Stimulated activated CD4-positive, alpha-beta T cell treated with anti-CD3 and anti-CD28 coated beads, TNF-alpha, amount 100 ng/mL, for 24 hours (primary cell): ENCODE results near the gene TCF19.
"Not testable (repeated sequence)": the region's sequence is repeated elsewhere in the genome, so short reads cannot be mapped to it uniquely, and the experiment has no call there.

Experiments used
- DNase-seq, 3 experiments: peaks; one replicate each; pipeline ENCODE4 v3.0.0-alpha.2; 2020; ENCODE audit warnings: low read depth in 3 of 3

Gene TCF19

DNA sequence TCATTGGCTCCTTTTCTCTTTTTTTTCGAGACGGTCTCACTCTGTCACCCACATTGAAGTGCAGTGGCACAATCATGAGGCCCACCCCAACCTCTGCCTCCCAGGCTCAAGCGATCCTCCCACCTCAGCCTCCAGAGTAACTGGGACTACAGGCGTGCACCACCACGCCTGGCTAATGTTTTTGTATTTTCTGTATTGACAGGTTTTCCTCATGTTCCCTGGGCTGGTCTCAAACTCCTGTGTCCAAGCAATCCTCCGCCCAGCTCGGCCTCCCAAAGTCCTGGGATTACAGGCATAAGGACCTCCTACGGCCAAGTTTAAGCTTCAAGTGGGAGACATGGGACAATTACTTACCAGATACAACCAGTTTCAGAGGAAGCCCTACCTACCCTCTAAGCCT lies 21.5 kb downstream of the TCF19 start:
- no peak for DNase-seq

DNA sequence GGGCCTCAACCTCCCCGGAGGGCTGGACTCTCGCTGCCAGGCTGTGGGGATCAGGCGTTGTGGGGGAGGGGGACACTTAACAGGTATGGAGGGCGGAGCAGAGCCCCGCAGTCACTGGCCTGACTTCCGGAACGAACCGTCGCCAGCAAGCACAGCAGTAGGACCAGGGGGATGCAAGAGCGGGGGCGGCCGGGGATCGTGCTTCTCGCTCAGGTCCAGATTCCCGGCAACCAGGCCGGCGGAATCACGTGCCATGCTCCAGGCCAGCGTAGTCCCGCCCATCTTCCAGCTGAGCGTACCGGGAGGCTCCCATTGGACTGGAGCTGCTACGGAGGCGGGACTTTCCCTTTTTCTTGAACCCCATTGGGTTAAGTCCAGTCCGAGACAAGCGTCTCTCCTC lies 22.1 kb downstream of the TCF19 start:
- peak; percentile 7 to 55 (median 53) for DNase-seq

GRCh38 chr6:31183287-31183686 lies 24.9 kb downstream of the TCF19 start:
- not testable (repeated sequence) for DNase-seq

DNA sequence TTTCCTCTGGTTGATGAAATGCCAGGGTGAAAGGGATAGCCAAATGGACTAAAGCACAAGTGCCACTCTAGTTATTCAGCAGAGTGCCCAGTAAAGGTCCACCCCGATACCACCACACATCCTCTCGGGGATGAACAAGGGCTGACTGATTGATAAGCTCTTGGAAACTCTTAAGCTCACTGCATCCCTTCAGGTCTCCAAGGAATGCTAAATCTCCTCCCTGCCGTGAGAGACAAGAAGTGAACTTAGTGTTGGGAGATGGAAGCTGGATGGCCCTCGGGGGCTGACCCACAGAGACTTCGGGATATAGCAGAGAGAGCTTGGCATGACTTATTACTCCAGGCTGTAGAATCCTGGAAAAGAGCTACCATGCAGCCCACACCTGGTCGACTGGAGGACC lies 25.5 kb downstream of the TCF19 start:
- not testable (repeated sequence) for DNase-seq

DNA sequence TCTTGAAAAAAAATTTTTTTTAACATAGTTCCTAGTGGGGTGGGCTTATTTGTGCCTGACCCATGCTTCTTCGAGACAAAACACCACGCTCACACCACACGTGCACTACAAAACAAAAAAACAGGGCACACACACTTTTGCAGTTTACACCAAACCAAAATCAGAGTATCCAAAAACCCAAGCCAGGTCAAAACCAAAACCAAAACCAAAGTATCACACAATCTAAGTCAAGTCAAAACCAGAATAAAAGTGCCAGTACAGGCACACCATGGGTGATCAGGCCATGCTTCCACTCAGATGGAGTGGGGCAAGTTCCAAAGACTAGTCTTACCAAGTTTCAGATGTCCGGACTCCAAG lies 27.3 kb downstream of the TCF19 start:
- not testable (repeated sequence) for DNase-seq

DNA sequence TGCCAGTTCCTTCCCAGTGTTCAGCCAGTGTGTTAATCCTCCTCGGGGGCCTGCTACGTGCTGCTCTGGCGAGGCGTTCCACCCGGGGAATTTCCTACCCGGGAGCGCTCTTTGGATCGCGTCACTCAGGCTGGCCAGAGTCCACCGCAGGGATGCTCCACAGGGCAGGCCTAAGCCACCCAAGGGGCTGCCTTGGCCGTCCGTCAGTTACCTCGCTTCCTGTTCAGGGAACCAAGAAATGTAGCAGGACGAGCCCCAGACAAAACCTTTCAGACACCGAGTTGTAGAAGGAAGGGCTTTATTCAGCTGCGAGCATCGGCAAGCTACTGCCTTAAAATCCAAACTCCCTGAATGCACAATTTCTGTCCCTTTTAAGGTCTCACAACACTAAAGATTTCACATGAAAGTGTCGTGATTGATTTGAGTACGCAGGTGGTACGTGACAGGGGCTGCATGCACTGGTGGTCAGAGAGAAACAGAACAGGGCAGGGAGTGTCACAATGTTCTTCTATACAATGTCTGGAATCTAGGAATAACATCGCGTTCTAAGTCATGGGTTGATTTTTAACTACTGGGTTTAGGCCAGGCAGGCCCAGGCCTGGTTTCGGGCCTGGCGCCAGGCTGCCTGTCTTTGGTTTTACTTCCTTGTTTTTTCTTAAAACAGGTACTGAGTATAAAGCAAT lies 27.8 kb downstream of the TCF19 start:
- no peak for DNase-seq

- no peak for DNase-seq
These were observed 29.4 kb downstream of the TCF19 start for GRCh38 chr6:31187780-31188194.

- not testable (repeated sequence) for DNase-seq
These were observed 30.8 kb downstream of the TCF19 start for GRCh38 chr6:31189223-31189622.

GRCh38 chr6:31190488-31190887 lies 32.1 kb downstream of the TCF19 start:
- DNase-seq: no peak

GRCh38 chr6:31192431-31193105 lies 34.2 kb downstream of the TCF19 start:
- peak in 2 of 3 experiments; percentile 43 to 56 for DNase-seq

GRCh38 chr6:31193206-31193605 lies 34.8 kb downstream of the TCF19 start:
- DNase-seq: no peak

GRCh38 chr6:31194061-31194834 lies 35.9 kb downstream of the TCF19 start:
- DNase-seq: no peak

- not testable (repeated sequence) for DNase-seq
These were observed 37.1 kb downstream of the TCF19 start for GRCh38 chr6:31195308-31195979.

- not testable (repeated sequence) for DNase-seq
These were observed 38.0 kb downstream of the TCF19 start for GRCh38 chr6:31196251-31197022.

GRCh38 chr6:31197559-31198305 lies 39.3 kb downstream of the TCF19 start:
- DNase-seq: peak; percentile 81 to 91 (median 85)

GRCh38 chr6:31199105-31199452 lies 40.7 kb downstream of the TCF19 start:
- not testable (repeated sequence) for DNase-seq

DNA sequence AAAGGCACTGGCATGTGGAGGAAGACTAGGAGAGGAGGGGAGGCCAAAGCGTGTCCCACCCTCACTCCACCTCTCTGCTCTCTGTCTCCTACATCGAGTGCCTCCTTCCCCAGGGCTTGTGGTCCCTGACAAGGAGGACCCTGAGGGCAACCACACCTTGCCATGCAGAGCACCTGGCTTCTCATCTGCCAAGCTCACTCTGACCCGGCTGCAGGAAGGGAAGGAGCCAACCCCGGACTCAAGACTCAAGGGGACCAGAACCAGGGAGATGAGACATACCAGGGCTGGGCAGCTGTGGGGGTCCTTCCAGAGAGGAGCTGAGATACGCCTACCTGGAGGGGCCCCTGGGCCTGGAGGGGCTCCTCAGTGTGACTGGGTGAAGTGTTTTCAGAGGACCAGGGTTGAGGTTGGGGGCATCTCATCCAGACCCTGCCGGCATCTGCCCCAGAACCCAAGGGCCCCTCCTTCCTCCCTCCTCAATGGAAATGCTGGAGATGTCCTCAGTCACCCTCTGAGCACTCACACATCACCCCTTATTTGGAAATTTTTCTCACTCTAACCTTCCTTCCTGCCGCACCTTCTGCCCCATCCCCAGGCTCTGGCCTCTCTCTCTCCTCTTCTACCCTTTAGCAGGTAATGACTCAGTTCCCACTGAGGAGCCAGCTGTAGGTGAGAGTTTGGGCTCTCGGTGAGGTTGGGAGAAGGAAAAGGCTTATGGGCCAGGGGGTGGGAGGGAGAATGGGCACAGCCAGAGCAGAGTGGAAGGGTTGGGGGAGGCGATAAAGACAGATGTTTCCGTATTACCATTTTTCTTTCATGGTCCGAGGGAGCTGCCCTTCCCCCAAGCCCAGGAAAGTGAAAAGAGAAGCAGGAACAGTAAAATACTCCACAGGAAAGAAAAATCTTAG lies 44.1 kb downstream of the TCF19 start:
- peak in 1 of 3 experiments; percentile 11 for DNase-seq

DNA sequence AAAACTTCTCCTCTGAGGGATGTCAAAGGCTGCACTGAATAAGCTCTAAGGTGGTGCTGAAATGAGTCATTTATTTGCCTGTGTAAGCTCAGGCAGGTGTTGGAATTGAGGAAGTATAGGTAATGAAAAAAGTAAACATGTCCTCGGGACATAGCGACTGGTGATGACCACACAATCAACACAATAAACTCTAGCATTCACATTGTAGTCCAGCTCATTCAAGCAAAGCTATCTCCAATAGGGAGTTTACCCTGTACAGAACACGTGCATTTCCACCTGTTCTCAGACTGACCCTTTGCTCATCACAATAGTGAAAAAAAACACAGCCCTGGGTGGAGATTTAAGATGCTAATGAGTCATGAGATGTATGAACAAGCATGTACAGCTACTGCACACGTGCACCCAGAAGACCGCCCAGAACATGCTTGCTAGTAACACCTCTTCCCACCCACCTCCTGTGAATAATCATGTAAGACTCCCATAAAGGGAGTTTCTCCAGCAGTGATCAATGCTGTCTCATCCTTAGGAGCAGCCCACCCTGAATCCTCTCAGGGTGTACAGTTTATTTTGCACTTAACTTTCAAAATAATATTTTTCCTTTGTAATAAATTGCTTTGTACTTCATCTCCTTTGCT lies 45.1 kb downstream of the TCF19 start:
- DNase-seq: peak in 2 of 3 experiments; percentile 54

DNA sequence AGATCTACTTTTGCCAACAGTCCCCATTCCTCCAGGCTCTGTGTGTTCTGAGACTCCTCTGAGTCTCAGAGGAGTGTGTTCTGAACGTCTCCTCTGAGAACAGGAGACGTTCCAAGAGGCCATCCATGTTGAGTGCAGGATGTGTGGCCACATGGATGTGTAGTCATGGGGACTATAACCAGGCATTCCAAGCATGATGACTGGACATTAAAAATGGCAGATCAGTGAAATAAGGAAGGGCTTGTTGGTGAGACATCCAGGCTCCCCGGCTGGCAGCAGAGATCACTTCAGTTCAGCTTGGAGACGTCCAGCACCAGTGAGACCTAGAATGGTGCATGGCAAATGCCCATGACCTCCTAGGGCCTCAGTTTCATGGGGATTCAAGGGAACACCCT lies 46.4 kb downstream of the TCF19 start:
- DNase-seq: no peak
